Psoas muscle (tissue), 8 donors: ENCODE results near the gene CDCA5. TPM values are rescaled to one million over a fixed set of nuclear protein-coding genes. Genes with fewer than 3 reads are reported as not detected.
A peak's percentile ranks its signal among the peaks of the same experiment; 100 is the strongest.

Source experiments
- ATAC-seq, 4 donors: fragments of 200-7000 bp; cut with Tn5 transposase; one replicate each; pipeline ENCODE4 v1.9.1; 2020; ENCODE audit warnings: moderate library complexity in 3 of 4, mild to moderate bottlenecking in 2 of 4
- DNase-seq, 2 donors: peaks; one replicate each; pipeline ENCODE4 v3.0.0-alpha.2; 2020
- H3K27ac ChIP-seq: fragments of 200-600 bp; one replicate; pipeline ENCODE4 v1.8.0; 2022
- H3K27me3 ChIP-seq, 3 donors: fragments of 200-600 bp in 1 of 3; one replicate each; pipeline versions ENCODE4 v1.6.1 to v1.8.0; 2013 to 2022; ENCODE audit warnings: low read length in 2 of 3, mild to moderate bottlenecking in 2 of 3, moderate library complexity in 1 of 3; ENCODE audit not compliant: insufficient read depth in 3 of 3
- H3K36me3 ChIP-seq, 2 donors: fragments of 200-600 bp in 1 of 2; one replicate each; pipeline versions ENCODE4 v1.6.1 to v1.8.0; 2013 to 2022; ENCODE audit warnings: low read depth in 1 of 2, mild to moderate bottlenecking in 1 of 2, moderate library complexity in 1 of 2; ENCODE audit not compliant: insufficient read depth in 1 of 2
- H3K4me1 ChIP-seq: fragments of 200-600 bp; one replicate; pipeline ENCODE4 v1.8.0; 2022
- H3K4me3 ChIP-seq: fragments of 200-600 bp; one replicate; pipeline ENCODE4 v1.8.0; 2022; ENCODE audit warnings: mild to moderate bottlenecking
- H3K9me3 ChIP-seq: fragments of 200-600 bp; one replicate; pipeline ENCODE4 v1.8.0; 2022
- WGBS, 3 donors: extraction: QIAGEN DNeasy Blood & Tissue Kit; methylation state at CpG; one replicate each; pipeline versions ENCODE4 v1.1.6 to v1.1.7; 2013; 5-methylcytosine and 5-hydroxymethylcytosine counted together
- intact Hi-C, 2 donors: fragments of 100-400 bp; cut with DNase I; formaldehyde crosslinking; loops; one replicate each; pipeline versions ENCODE4 v1.11.0 to v1.14.2; 2022
- long read RNA-seq, 2 donors: library from polyadenylated mRNA; unstranded; transcript quantifications; one replicate each; pipeline ENCODE4 v2.0.0, GENCODE V29; 2021
- polyA plus RNA-seq, 3 donors: library from polyadenylated mRNA; stranded (reverse); fragments of 200-250 nt; gene quantifications; one replicate each; pipeline ENCODE4 v1.2.3, GENCODE V29; 2013
- total RNA-seq, 4 donors: library from RNA; stranded (reverse); fragmentation: NEBNext Ultra II Directional in 2 of 4; extraction: Animal tissue kit (Norgen Biotek cat#: 25700) in 2 of 4; gene quantifications; one replicate each; pipeline versions ENCODE4 v1.2.1 to v1.2.4, GENCODE V29; 2021 to 2023
- TF ChIP-seq, protein P1 (sequence below): fragments of 200-600 bp; IDR thresholded peaks from one replicate; pipeline ENCODE4 v1.8.0; 2022; ENCODE audit warnings: antibody characterized with exemption
- donor health status: healthy with polysubstance abuse.
- donor health status: DM: no; HTN: no; CAD: no; lungs with moderate emphysema.
- donor health status: Bipolar disorder and iron deficiency.
- donor health status: healthy.
- donor health status: DM: yes; HTN: yes; CAD: no.
- donor health status: DM: no; HTN: no; CAD: no.
- donor health status: DM: no; HTN: no; CAD: no.
- donor health status: DM: yes; HTN: yes; CAD: no.

Gene CDCA5, protein sequence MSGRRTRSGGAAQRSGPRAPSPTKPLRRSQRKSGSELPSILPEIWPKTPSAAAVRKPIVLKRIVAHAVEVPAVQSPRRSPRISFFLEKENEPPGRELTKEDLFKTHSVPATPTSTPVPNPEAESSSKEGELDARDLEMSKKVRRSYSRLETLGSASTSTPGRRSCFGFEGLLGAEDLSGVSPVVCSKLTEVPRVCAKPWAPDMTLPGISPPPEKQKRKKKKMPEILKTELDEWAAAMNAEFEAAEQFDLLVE
- total RNA-seq (1 to 10 TPM in 1 of 4 donors, under 1 TPM in 3; 0.50 to 1.1 (median 0.87) TPM), polyA plus RNA-seq (1 to 10 TPM in 2 of 3 donors, under 1 TPM in 1; 0.28 to 1.6 (median 1.3) TPM)
- long read RNA-seq, donor 1, partial matches to known transcripts = 0 of 2 reads
- long read RNA-seq, donor 1, other reads (novel, unspliced or antisense) = 0 of 2 reads
- long read RNA-seq, donor 2, partial matches to known transcripts = 0 of 1 reads
- long read RNA-seq, donor 2, other reads (novel, unspliced or antisense) = 0 of 1 reads

- Histone ChIP-seq H3K36me3 (peaks cover 3 to 41% of the 10 kb centered on the region in 2 donors), H3K4me3 (peak within 1 kb of the TSS; percentile 84), H3K27me3 (no peaks in the 10 kb centered on the region), H3K9me3 (no peaks in the 10 kb centered on the region), H3K27ac (peak within 1 kb of the TSS; percentile 88), H3K4me1 (peaks cover 23% of the 10 kb centered on the region)
- ATAC-seq (peak; percentile 97 to 99 (median 99)), DNase-seq (peak; percentile 96 to 97)
- WGBS, 3 donors = 1% methylated on average over 56 to 79 of the region's 79 CpGs
- TF ChIP-seq, protein P1, sequence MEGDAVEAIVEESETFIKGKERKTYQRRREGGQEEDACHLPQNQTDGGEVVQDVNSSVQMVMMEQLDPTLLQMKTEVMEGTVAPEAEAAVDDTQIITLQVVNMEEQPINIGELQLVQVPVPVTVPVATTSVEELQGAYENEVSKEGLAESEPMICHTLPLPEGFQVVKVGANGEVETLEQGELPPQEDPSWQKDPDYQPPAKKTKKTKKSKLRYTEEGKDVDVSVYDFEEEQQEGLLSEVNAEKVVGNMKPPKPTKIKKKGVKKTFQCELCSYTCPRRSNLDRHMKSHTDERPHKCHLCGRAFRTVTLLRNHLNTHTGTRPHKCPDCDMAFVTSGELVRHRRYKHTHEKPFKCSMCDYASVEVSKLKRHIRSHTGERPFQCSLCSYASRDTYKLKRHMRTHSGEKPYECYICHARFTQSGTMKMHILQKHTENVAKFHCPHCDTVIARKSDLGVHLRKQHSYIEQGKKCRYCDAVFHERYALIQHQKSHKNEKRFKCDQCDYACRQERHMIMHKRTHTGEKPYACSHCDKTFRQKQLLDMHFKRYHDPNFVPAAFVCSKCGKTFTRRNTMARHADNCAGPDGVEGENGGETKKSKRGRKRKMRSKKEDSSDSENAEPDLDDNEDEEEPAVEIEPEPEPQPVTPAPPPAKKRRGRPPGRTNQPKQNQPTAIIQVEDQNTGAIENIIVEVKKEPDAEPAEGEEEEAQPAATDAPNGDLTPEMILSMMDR = no peak
- intact Hi-C loops = loop anchor here (1.0 to 5.0 kb wide), 3 partner anchors 12 to 42 kb away; partner anchors contain the start of genes SAC3D1 (in 2 of the 2) and VPS51 (in 1 of the 2)
Measured at GRCh38 chr11:65083834-65084597, at the start of gene CDCA5, which contains the start of gene ZFPL1. Gene CDCA5 (minus strand): TSS chr11:65084040. CDS start chr11:65083978, 62 bp downstream. Gene ZFPL1 (plus strand): TSS chr11:65084222. CDS start chr11:65084699, 477 bp downstream.

DNA sequence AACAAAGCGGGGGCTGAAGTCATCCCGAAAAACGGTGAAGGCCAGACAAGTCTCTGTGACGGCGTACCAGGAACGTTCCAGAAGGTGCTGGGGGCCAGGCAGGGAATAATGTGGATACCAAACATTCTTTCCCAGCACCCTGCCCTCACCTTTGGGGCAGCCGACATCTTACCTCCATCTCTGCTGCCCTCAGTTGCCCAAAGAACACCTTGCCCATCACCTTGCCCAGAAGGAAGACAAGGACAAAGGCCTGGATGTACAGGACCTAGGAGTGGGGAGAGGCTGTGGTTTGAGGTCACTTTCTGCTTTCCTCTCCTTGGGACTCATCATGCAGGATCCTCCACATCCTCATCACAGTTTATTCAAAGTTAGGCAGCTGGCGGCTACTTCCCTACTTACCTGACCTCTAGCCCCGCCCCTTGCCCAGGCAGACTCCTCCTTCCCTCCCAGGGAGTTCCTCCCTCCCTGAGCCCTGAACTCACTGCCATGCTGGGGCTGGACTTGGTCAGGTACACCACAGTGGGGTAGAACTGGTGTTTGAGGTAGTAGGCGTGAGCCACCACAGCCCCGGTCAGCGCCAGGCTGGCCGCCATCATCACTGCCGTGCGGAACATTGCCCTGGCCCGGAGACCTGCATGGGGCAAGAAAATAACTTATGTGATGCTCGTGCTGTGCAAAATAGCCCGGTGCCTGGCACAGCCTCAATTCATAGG lies 49.3 kb upstream of the CDCA5 start:
- H3K4me3 ChIP-seq = peak overlapping the region; percentile 98
- peaks cover 3 to 51% of the 10 kb centered on the region in 2 donors for H3K36me3 ChIP-seq
- H3K4me1 ChIP-seq = peaks cover 30% of the 10 kb centered on the region
- no peaks in the 10 kb centered on the region for H3K27me3 ChIP-seq
- H3K27ac ChIP-seq = peak overlapping the region; percentile 96
- intact Hi-C loops = no loop called here
- no peak for ATAC-seq
- H3K9me3 ChIP-seq = no peaks in the 10 kb centered on the region
- WGBS, 3 donors = 40 to 43% (median 42%) methylated on average over 18 of the region's 18 CpGs
- DNase-seq = no peak
- TF ChIP-seq, protein P1 = no peak

DNA sequence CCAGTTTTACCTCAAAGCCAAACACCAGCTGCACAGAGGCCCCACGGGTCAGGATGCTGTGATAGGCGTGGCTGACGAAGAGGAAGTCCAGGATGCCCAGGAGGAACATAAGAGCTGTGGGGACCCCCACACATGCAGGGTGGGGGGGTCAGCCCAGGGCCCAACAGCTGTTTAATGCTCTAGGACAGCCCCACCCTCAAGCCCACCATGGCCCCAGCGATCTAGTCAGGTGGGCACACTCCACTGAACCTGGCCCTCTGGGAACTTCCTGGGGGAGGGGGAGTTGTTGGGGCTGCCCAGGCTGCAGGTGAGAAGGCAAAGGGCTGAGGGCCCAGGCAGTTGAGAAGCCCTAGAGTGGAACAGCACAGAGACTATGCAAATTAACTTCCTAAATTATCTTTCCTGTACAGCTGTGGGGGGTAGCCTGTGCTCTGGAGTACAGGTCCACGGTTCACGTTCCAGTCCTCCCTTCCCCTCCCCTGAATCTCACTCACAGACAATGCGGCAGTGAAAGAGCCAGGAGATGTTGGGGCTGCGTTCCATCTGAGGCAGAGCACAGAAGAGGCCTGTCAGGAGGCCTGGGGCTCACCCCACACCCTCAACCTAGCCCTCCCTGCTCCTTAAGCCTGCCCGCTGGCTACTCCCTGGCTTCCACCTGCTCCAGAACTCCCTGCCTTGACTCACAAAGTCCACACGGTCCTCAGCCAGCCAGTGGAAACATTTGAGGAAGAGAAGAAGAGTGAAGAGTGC lies 48.6 kb upstream of the CDCA5 start:
- H3K27me3 ChIP-seq = no peaks in the 10 kb centered on the region
- no peaks in the 10 kb centered on the region for H3K9me3 ChIP-seq
- peaks cover 3 to 58% of the 10 kb centered on the region in 2 donors for H3K36me3 ChIP-seq
- peak overlapping the region; percentile 98 for H3K4me3 ChIP-seq
- intact Hi-C loops = no loop called here
- WGBS, 3 donors = 59 to 67% (median 64%) methylated on average over 10 of the region's 10 CpGs
- TF ChIP-seq, protein P1 = no peak
- peak overlapping the region; percentile 96 for H3K27ac ChIP-seq
- peaks cover 30% of the 10 kb centered on the region for H3K4me1 ChIP-seq
- ATAC-seq (no peak), DNase-seq (no peak)

DNA sequence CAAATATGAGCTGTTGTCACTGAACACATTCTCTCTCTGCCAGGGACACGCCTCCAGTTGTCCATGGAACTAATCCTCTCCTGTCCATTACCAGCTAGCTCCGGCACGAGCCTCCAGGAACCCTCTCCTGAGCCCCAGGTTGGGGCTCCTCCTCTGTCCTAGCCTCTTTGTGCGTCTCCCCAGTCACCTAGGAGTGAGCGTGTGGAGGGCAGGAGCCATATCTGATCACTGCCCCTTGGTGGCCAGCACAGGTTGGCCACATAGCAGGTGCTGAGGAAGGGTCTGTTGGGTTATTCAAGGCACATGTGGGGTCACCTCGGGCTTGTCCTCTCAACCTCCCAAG lies 48.0 kb upstream of the CDCA5 start:
- TF ChIP-seq, protein P1 = no peak
- Histone ChIP-seq H3K4me1 (peaks cover 30% of the 10 kb centered on the region), H3K27me3 (no peaks in the 10 kb centered on the region), H3K4me3 (no peak overlapping the region), H3K36me3 (peaks cover 3 to 64% of the 10 kb centered on the region in 2 donors), H3K9me3 (no peaks in the 10 kb centered on the region), H3K27ac (no peak overlapping the region)
- peak in 1 of 2 donors; percentile 44 for DNase-seq
- no peak for ATAC-seq
- intact Hi-C loops = no loop called here
- WGBS, 3 donors = 57 to 77% (median 63%) methylated on average over 6 of the region's 6 CpGs
